Measurements from ENCODE around the gene MUSTN1.

GRCh38 chr3:52833202-52833601 is 1.6 kb downstream of the MUSTN1 start:
- no peak for TF ChIP-seq CTCF (conservative IDR thresholded peaks at IDR 0.05)
- no peak for TF ChIP-seq ZFX (IDR thresholded peaks at IDR 0.05)
